HG03520 (cell line): ENCODE measurements around the gene UBE2E2.

Experiments used
- ATAC-seq: cut with Tn5 transposase; IDR thresholded peaks from one replicate; pipeline ENCODE4 v1.9.1; 2021; ENCODE audit warnings: mild to moderate bottlenecking, moderate library complexity; ENCODE audit not compliant: unreplicated experiment

UBE2E2 gene

GRCh38 chr3:23565041-23565775 is 362.1 kb downstream of the UBE2E2 start:
- ATAC-seq = no peak

DNA sequence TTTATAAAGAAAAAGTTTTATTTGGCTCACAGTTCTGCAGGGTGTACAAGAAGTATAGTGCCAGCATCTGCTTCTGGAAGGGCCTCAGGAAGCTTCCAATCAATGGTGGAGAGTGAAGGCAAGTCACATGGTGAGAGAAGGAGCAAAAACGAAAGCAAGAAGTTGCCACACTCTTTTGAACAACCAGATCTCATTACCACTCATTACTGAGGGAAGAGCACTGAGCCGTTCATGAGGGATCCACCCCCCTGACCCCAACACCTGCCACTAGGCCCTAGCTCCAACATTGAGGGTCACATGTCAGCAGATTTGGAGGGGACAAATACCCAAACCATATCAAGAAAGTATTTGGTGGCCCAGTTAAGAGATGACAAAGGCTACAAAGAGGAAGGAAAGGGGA is 363.4 kb downstream of the UBE2E2 start:
- ATAC-seq = no peak

- ATAC-seq = no peak
These were observed 364.8 kb downstream of the UBE2E2 start for GRCh38 chr3:23567917-23568316.

DNA sequence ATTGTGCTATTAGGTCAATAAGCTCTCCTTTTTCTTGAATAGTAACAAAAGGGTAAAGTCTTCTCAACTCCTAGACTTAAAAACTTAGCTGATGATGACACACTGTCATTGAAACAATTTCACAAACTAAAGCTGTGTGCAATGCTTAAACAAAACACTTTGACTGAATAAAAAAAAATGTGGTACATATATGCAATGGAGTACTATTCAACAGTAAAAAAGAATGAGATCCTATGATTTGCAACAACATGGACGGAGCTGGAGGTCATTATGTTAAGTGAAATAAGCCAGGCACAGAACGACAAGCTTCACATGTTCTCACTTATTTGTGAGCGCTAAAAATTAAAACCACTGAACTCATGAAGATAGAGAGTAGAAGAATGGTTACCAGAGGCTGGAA is 370.7 kb downstream of the UBE2E2 start:
- ATAC-seq = no peak

DNA sequence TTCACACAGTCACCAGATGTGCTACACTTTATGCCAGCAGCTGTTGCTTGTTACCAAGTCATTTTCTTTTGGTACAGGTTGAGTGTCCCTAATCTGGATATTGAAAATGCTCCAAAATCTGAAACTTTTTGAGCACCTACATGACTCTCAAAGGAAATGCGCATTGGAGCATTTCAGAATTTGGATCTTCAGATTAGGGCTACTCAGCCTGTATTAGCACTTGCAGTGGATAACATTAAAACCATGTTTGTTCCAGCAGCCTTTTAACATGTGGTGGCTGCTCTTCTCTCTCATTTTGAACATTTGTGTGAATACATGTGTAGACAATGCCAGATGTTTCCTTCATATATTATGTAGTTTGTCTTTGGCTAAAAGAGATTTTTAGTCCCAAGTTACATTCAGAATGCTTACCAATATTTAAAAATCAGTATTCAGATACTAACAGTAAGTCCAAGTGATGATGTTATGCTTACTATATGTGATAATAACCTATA is 371.7 kb downstream of the UBE2E2 start:
- ATAC-seq = no peak

- no peak for ATAC-seq
These were observed 372.6 kb downstream of the UBE2E2 start for GRCh38 chr3:23575697-23576096.

- no peak for ATAC-seq
These were observed 373.3 kb downstream of the UBE2E2 start for GRCh38 chr3:23576379-23576959.

GRCh38 chr3:23580096-23580713 is 377.1 kb downstream of the UBE2E2 start:
- no peak for ATAC-seq

DNA sequence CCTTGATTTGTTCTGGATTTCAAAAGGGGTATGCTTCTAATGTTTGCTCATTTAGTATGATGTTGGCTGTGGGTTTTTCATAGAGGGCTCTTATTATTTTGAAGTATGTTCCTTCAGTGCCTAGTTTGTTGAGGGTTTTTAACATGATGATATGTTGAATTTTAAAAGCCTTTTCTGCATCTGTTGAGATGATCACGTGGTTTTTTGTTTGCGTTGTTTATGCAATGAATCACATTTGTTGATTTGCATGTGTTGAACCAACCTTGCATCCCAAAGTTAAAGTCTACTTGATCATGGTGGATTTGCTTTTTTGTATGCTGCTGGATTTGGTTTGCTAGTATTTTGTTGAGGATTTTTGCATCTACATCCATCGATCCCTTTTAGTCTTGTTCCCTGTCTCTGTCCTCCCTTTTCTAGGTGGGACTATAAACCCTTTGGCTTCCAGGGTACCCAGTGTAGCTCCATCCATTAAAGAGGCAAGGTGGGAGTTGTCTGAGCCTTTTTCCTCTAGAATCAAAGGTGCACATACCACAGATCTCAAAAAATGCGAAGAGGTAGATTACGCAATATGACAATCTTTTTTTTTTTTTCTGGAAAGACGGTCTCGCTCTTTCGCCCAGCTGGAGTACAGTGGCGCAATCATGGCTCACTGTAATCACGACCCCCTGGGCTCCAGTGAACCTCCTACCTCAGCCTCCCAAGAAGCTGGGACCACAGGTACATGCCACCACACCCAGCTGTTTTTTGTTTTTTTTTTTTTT is 381.0 kb downstream of the UBE2E2 start:
- ATAC-seq = no peak

- no peak for ATAC-seq
These were observed 384.4 kb downstream of the UBE2E2 start for GRCh38 chr3:23587513-23587912.

- ATAC-seq = no peak
These were observed 385.4 kb downstream of the UBE2E2 start for GRCh38 chr3:23588547-23588946.

DNA sequence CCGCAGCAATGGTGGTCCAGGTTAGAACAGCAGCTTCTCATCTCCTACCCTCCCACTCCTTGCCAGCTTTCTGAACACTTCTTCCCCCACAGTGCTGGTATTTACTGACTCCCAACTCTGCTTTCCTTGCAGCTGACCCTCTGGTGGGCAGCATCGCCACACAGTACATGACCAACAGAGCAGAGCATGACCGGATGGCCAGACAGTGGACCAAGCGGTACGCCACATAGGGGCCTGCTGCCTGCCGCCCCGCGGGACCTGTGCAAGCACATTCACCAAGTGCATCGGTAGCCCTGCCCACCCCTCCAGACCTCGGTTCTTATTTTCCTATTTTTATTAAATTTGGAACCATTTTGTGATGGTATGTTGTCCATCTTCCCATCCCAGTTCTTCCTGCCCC is 386.5 kb downstream of the UBE2E2 start:
- ATAC-seq = no peak

- ATAC-seq = peak; percentile 88
These were observed 387.5 kb downstream of the UBE2E2 start for GRCh38 chr3:23590424-23591273.

GRCh38 chr3:23591374-23591773 is 388.2 kb downstream of the UBE2E2 start:
- no peak for ATAC-seq

GRCh38 chr3:23592961-23593931 is 390.1 kb downstream of the UBE2E2 start:
- ATAC-seq = peak; percentile 38

DNA sequence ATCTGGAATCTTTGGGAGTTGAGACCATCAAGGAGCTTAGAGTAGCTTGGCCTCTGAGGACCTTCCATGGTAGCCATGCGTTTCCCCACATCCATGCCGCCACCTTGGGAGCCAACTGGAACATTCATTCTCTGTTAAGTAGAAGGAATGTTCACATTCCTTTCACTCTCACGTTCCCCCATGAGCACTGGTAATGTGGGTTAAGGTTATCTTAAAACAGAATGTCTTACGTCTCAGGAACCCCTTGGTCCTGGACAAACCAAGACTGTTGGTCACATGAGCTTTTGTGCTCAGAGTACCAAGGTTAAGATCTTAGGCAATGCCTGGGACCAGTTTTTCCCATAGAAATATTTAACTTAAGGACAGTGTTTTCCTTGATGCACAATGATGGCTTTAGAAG is 390.9 kb downstream of the UBE2E2 start:
- ATAC-seq = no peak

- no peak for ATAC-seq
These were observed 392.0 kb downstream of the UBE2E2 start for GRCh38 chr3:23594894-23595670.

DNA sequence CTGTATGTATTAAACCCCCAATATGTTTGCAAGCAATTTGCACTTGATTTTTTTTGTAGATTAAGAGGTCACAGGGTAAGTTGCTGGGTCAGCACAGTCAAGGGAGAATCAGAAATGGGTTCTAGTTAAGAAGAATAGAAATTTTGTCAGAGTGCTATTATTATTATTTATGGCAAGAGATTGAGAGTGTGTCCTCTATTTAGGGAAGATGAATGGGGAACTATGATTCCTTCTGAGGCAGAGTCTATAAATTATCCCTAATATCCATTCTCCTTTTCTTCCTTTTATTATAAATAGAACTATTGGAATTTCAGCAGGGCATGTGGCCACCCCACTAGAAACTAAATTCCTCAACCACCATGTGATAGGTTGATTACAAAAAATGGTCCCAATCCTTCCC is 392.7 kb downstream of the UBE2E2 start:
- no peak for ATAC-seq
